ENCODE data around the gene C16orf89. TPM values are rescaled to one million over a fixed set of nuclear protein-coding genes. Genes with fewer than 3 reads are reported as not detected.

Gene C16orf89
- total RNA-seq, 1 experiment from 2014 or later = not detected

GRCh38 chr16:5000573-5001001, 65.2 kb downstream of the C16orf89 start:
- intact Hi-C loops (cut with micrococcal nuclease; ENCODE audit: unreplicated experiment) = no loop called here

GRCh38 chr16:4994719-4995434, 70.9 kb downstream of the C16orf89 start:
- Mint-ChIP-seq H3K27me3 (ENCODE audit: insufficient read depth, unreplicated experiment) (peaks cover 4% of the 10 kb centered on the region), H3K4me1 (ENCODE audit: low read depth, unreplicated experiment) (no peaks in the 10 kb centered on the region), H3K4me3 (ENCODE audit: unreplicated experiment) (no peak overlapping the region), H3K27ac (ENCODE audit: unreplicated experiment) (no peak overlapping the region), H3K36me3 (ENCODE audit: insufficient read depth, unreplicated experiment) (no peaks in the 10 kb centered on the region), H3K9me3 (ENCODE audit: unreplicated experiment) (no peaks in the 10 kb centered on the region)
- no peak for DNase-seq
- no peaks in the 10 kb centered on the region for H3K4me1 ChIP-seq
- ChIA-PET POLR2A (no interaction called here), CTCF (no interaction called here)
- H3K9me3 ChIP-seq = no peaks in the 10 kb centered on the region
- H3K4me3 ChIP-seq (ENCODE audit: low read depth, low read length) = no peak overlapping the region
- TF ChIP-seq CTCF (IDR thresholded peaks at IDR 0.05; ENCODE audit: insufficient read depth in 1 of 2, low read depth in 1 of 2, low read length in 1 of 2, severe bottlenecking in 1 of 2, unreplicated experiment in 1 of 2) = no peak
- no peaks in the 10 kb centered on the region for H3K36me3 ChIP-seq (ENCODE audit: control insufficient read depth, insufficient read depth, low read length)
- intact Hi-C loops (cut with micrococcal nuclease; ENCODE audit: unreplicated experiment) = no loop called here
- H3K27me3 ChIP-seq (replicated peaks; ENCODE audit: control insufficient read depth, insufficient read depth, low read length) = no peaks in the 10 kb centered on the region
- no TSS peak for BruUV-seq (replicated peaks)

More at GRCh38 chr16:5000573-5001001, 65.2 kb downstream of the C16orf89 start:
- no peaks in the 10 kb centered on the region for H3K9me3 Mint-ChIP-seq (ENCODE audit: unreplicated experiment)
- Histone ChIP-seq H3K4me3 (ENCODE audit: low read depth, low read length) (no peak overlapping the region), H3K9me3 (no peaks in the 10 kb centered on the region), H3K27me3 (replicated peaks; ENCODE audit: control insufficient read depth, insufficient read depth, low read length) (no peaks in the 10 kb centered on the region; the same call in 1 of the 2 replicates), H3K36me3 (ENCODE audit: control insufficient read depth, insufficient read depth, low read length) (no peaks in the 10 kb centered on the region), H3K4me1 (no peaks in the 10 kb centered on the region)
- DNase-seq = no peak
- POLR2A ChIA-PET = no interaction called here
- TF ChIP-seq CTCF (IDR thresholded peaks at IDR 0.05; ENCODE audit: insufficient read depth in 1 of 2, low read depth in 1 of 2, low read length in 1 of 2, severe bottlenecking in 1 of 2, unreplicated experiment in 1 of 2) = no peak
- H3K4me3 Mint-ChIP-seq (ENCODE audit: unreplicated experiment) = no peak overlapping the region
- no peak overlapping the region for H3K27ac Mint-ChIP-seq (ENCODE audit: unreplicated experiment)
- H3K27me3 Mint-ChIP-seq (ENCODE audit: insufficient read depth, unreplicated experiment) = peaks cover 8% of the 10 kb centered on the region
- no TSS peak for BruUV-seq (replicated peaks)
- no peaks in the 10 kb centered on the region for H3K4me1 Mint-ChIP-seq (ENCODE audit: low read depth, unreplicated experiment)
- no peaks in the 10 kb centered on the region for H3K36me3 Mint-ChIP-seq (ENCODE audit: insufficient read depth, unreplicated experiment)
- CTCF ChIA-PET = no interaction called here

Other genes starting within 250 kb of the C16orf89 start
- gene GLYR1, start 218.7 kb downstream of the C16orf89 start, total RNA-seq (2022) = 112 and 117 TPM in 2 replicates
- gene UBN1, start 218.5 kb downstream of the C16orf89 start, total RNA-seq (2022) = 31.5 and 37.9 TPM in 2 replicates
- 61.5 and 68.1 TPM in 2 replicates for gene PPL, start 128.8 kb downstream of the C16orf89 start, total RNA-seq (2022)
- 0.14 and 0.67 TPM in 2 replicates for gene SEC14L5, start 107.6 kb downstream of the C16orf89 start, total RNA-seq (2022)
- gene NAGPA, start 32.0 kb downstream of the C16orf89 start, total RNA-seq (2022) = 15.9 and 16.7 TPM in 2 replicates
- 39.2 and 42.0 TPM in 2 replicates for gene ALG1, start 5.9 kb upstream of the C16orf89 start, total RNA-seq (2022)
- 12.7 and 13.9 TPM in 2 replicates for gene EEF2KMT, start 31.8 kb upstream of the C16orf89 start, total RNA-seq (2022)